Measurements from ENCODE around the gene RAB20. TPM values are rescaled to one million over a fixed set of nuclear protein-coding genes. Genes with fewer than 3 reads are reported as not detected.

RAB20 gene
- total RNA-seq, 1 donor from 2014 or later = 2.8 TPM

DNA sequence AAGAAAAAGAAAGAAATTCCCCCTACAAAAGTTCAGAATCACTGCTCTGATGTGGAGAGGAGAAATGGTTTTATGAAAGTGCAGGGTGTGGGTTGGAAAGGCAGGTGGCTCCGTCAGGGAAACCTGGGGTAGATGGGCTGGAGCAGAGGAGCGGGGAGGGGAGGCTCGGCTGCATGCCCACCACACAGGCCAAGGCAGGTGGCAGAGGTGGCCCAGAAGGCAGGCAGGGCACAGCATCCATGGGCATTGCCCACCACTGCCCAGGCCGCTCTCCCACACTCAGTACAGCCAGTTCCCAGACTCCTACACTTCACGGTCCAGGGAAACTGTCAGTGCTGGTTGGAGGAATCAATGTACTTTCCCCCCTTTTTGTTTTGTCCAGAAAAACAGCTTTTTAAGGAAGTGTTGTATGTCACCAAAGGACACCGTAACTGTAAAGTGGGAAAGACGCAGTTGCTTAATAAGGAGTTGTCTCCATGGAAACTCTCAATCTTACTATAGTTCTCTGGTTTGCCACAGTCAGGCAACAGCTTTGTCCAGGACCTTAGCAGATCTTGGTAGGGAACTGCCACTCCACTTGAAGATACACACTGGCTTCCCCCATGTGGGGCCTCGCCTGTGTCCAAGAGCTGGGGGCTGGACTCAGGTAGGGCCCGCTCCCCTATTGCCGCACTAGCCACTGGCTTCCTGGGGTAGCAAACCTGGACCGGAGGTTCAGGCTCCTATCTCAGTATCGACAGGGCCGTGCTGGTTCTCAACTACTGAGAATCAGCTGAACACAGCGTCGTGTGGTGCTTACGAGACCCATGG, 82.9 kb downstream of the RAB20 start:
- no peaks in the 10 kb centered on the region for H3K27me3 Mint-ChIP-seq (ENCODE audit: low read depth)
- H3K27ac Mint-ChIP-seq = no peak overlapping the region
- DNase-seq (ENCODE audit: low spot score) = no peak
- H3K36me3 Mint-ChIP-seq (ENCODE audit: low read depth) = no peaks in the 10 kb centered on the region
- H3K4me1 Mint-ChIP-seq (ENCODE audit: low read depth) = no peaks in the 10 kb centered on the region
- H3K9me3 Mint-ChIP-seq = no peaks in the 10 kb centered on the region
- intact Hi-C loops (cut with micrococcal nuclease) = no loop called here
- no peak overlapping the region for H3K4me3 Mint-ChIP-seq (ENCODE audit: low read depth)

DNA sequence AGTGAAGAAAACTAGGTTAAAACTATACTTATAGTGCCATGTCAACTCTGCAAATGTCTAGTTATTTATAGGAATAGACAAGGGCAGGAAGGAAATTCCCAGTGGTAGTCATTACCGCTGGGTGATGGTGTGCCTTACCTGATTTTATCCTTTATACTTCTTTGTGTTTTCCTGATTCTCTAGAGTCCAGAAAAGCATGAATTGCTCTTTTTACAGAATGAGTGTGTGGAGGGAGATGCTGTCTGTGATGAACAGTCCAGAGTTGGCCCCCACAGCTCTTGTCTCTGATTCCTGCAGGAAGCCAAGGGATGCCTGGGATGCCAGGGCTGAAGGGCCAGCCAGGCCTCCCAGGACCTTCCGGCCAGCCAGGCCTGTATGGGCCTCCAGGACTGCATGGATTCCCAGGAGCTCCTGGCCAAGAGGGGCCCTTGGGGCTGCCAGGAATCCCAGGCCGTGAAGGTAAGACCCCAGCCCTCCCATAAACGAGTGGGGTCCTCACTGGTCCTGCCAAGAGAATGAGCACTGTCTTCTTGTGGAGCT, 83.7 kb downstream of the RAB20 start:
- Mint-ChIP-seq H3K36me3 (ENCODE audit: low read depth) (no peaks in the 10 kb centered on the region), H3K4me1 (ENCODE audit: low read depth) (no peaks in the 10 kb centered on the region), H3K27me3 (ENCODE audit: low read depth) (no peaks in the 10 kb centered on the region), H3K9me3 (no peaks in the 10 kb centered on the region), H3K4me3 (ENCODE audit: low read depth) (no peak overlapping the region), H3K27ac (no peak overlapping the region)
- intact Hi-C loops (cut with micrococcal nuclease) = no loop called here
- DNase-seq (ENCODE audit: low spot score) = no peak

DNA sequence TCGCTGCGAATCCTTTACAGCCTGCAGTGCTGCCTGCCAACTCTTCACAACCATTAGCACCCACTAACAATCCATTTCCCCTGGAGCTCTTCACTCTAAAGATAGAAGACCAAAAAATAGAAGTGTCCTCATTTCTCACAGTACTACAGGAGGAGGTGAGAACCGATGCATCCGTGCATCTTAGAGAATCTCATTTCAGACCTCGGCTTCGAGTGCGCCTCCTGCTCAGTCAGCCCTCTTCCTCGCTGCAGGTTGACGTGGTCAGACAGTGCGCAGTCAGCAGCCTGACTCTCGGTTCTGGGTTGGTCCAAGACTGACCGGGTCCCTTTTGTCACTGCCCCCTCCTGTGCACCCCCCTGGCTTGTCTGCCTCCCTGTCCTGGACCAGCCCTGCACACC, 85.3 kb downstream of the RAB20 start:
- Mint-ChIP-seq H3K27ac (no peak overlapping the region), H3K4me3 (ENCODE audit: low read depth) (no peak overlapping the region), H3K36me3 (ENCODE audit: low read depth) (no peaks in the 10 kb centered on the region), H3K4me1 (ENCODE audit: low read depth) (peaks cover 3% of the 10 kb centered on the region), H3K9me3 (no peaks in the 10 kb centered on the region), H3K27me3 (ENCODE audit: low read depth) (peaks cover 3% of the 10 kb centered on the region)
- DNase-seq (ENCODE audit: low spot score) = no peak
- intact Hi-C loops (cut with micrococcal nuclease) = no loop called here

DNA sequence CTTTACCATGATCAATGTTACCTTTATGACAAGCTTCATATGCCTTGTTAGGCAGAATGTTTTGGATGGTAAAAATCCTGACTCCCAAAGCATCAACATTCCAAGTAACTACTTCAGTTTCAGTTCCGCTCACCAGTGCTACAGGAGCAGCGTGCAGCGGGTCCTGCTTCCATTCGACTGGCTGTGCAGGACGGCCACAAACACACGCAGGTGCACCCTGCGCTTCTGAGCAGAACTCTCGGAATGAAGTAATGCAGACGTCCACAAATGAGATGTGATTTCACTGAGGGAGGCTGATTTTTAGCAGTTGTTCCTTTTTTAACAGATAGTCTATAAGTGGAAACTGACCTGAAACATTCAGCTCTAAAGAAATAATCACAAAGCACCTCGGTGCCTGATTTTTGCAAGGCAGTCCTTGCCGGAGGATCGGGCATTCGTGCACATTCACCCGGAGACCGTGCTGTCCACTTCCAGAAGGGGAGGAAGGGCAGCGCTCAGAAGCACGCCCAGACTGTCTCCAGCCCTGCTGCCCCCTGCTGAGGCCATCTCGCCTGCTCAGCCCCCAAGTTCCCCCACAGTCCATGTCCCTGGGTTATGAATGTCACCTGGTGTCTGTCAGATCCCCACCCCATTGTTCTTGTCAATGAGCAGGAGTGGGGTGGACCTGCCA, 85.8 kb downstream of the RAB20 start:
- Mint-ChIP-seq H3K27ac (no peak overlapping the region), H3K9me3 (no peaks in the 10 kb centered on the region), H3K36me3 (ENCODE audit: low read depth) (no peaks in the 10 kb centered on the region), H3K4me1 (ENCODE audit: low read depth) (peaks cover 3% of the 10 kb centered on the region), H3K27me3 (ENCODE audit: low read depth) (peaks cover 4% of the 10 kb centered on the region), H3K4me3 (ENCODE audit: low read depth) (no peak overlapping the region)
- intact Hi-C loops (cut with micrococcal nuclease) = no loop called here
- DNase-seq (ENCODE audit: low spot score) = no peak

DNA sequence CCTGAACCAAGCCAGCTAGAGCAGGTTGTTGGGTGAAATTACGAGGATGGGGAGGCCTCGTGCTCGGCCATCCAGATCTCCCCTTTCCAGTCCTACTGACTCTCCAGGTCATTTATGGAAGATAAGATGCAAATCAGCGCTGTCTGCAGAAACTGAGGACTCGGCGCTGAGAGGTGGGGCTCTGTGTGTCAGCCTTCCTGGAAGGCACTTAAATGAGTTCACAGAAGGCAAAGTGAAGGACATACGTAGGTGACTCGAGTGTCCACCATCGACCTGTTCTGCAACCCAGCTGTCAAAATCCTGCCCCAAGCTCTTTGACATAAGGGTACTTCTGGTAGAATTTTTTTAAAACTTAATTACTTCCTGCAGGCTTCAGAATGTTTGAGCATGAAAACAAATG, 86.4 kb downstream of the RAB20 start:
- Mint-ChIP-seq H3K36me3 (ENCODE audit: low read depth) (no peaks in the 10 kb centered on the region), H3K4me1 (ENCODE audit: low read depth) (peaks cover 3% of the 10 kb centered on the region), H3K27me3 (ENCODE audit: low read depth) (peaks cover 9% of the 10 kb centered on the region), H3K9me3 (no peaks in the 10 kb centered on the region), H3K27ac (no peak overlapping the region), H3K4me3 (ENCODE audit: low read depth) (no peak overlapping the region)
- DNase-seq (ENCODE audit: low spot score) = no peak
- intact Hi-C loops (cut with micrococcal nuclease) = no loop called here

DNA sequence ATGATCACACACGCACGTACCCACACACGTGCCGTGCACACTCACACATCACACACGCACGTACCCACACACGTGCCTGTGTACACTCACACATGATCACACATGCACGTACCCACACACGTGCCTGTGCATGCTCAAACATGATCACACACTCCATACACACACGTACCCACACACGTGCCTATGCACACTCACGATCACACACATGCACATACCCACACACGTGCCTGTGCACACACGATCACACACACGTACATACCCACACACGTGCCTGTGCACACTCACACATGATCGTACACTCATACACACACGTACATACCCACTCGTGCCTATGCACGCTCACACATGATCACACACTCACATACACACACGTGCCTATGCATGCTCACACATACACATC, 86.8 kb downstream of the RAB20 start:
- no peak overlapping the region for H3K4me3 Mint-ChIP-seq (ENCODE audit: low read depth)
- H3K36me3 Mint-ChIP-seq (ENCODE audit: low read depth) = no peaks in the 10 kb centered on the region
- H3K9me3 Mint-ChIP-seq = no peaks in the 10 kb centered on the region
- no peak for DNase-seq (ENCODE audit: low spot score)
- H3K4me1 Mint-ChIP-seq (ENCODE audit: low read depth) = peaks cover 3% of the 10 kb centered on the region
- H3K27me3 Mint-ChIP-seq (ENCODE audit: low read depth) = peaks cover 9% of the 10 kb centered on the region
- H3K27ac Mint-ChIP-seq = no peak overlapping the region
- intact Hi-C loops (cut with micrococcal nuclease) = no loop called here

Other genes starting within 250 kb of the RAB20 start
- gene NAXD, start 53.8 kb upstream of the RAB20 start, total RNA-seq = 21.7 and 22.1 TPM in 2 replicates
- gene CARS2, start 144.4 kb upstream of the RAB20 start, total RNA-seq = 89.6 and 89.9 TPM in 2 replicates
- gene ING1, start 152.0 kb upstream of the RAB20 start, total RNA-seq = 16.3 and 17.9 TPM in 2 replicates

All from activated T-helper 2 cell treated with anti-CD3 and anti-CD28 coated beads, Interferon-gamma antibody, Interleukin-2, Interleukin-4, amounts not matched to agents 10 μg/mL and 5 μg/mL and 100 μg/mL, durations not matched to agents 14 hours and 24 hours and 36 hours (primary cell).